Nephron progenitor cell (in vitro differentiated cells): ENCODE measurements around the gene HDAC9.
A peak's percentile ranks its signal among the peaks of the same experiment; 100 is the strongest.

Experiments
- DNase-seq: peaks from one replicate; pipeline ENCODE4 v3.0.0; 2021
- H3K27ac Mint-ChIP-seq: 2 replicates; pipeline ENCODE4 v1.8.0; 2021; ENCODE audit warnings: mild to moderate bottlenecking, moderate library complexity, mixed read lengths
- H3K27me3 Mint-ChIP-seq: 2 replicates; pipeline ENCODE4 v1.8.0; 2021; ENCODE audit warnings: mild to moderate bottlenecking, low read depth, mixed read lengths; ENCODE audit not compliant: poor library complexity
- H3K36me3 Mint-ChIP-seq: 2 replicates; pipeline ENCODE4 v1.8.0; 2021; ENCODE audit warnings: low read depth, mixed read lengths
- H3K4me1 Mint-ChIP-seq: 2 replicates; pipeline ENCODE4 v1.8.0; 2021; ENCODE audit warnings: mixed read lengths
- H3K4me3 Mint-ChIP-seq: 2 replicates; pipeline ENCODE4 v1.8.0; 2021; ENCODE audit warnings: mild to moderate bottlenecking, moderate library complexity, mixed read lengths
- H3K9me3 Mint-ChIP-seq: 2 replicates; pipeline ENCODE4 v1.8.0; 2021; ENCODE audit warnings: mild to moderate bottlenecking, moderate library complexity, mixed read lengths
- TF ChIP-seq, protein P1 (sequence below): fragments of 200-600 bp; sonication (generic); IDR thresholded peaks from 2 replicates; pipeline ENCODE4 v1.5.0; 2021; ENCODE audit warnings: antibody characterized with exemption

The HDAC9 gene

DNA sequence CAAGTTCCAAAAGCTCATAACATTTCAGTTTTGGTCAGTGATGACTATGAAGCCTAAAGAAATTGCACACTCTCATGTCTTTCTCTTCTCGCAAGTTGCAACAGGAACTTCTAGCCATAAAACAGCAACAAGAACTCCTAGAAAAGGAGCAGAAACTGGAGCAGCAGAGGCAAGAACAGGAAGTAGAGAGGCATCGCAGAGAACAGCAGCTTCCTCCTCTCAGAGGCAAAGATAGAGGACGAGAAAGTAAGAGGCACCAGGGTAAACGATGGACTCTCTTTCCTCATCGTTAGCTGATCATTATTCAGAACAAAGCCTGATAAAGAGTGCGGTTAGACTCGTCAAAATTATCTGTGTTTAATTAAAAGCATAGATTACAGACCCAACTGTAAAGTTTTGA lies 94.7 kb downstream of the HDAC9 start:
- peak overlapping the region; percentile 92 for H3K27ac Mint-ChIP-seq
- H3K4me1 Mint-ChIP-seq = peaks cover 30% of the 10 kb centered on the region
- H3K27me3 Mint-ChIP-seq = no peaks in the 10 kb centered on the region
- H3K36me3 Mint-ChIP-seq = no peaks in the 10 kb centered on the region
- DNase-seq = no peak
- H3K4me3 Mint-ChIP-seq = no peak overlapping the region
- no peaks in the 10 kb centered on the region for H3K9me3 Mint-ChIP-seq
- TF ChIP-seq, protein P1, sequence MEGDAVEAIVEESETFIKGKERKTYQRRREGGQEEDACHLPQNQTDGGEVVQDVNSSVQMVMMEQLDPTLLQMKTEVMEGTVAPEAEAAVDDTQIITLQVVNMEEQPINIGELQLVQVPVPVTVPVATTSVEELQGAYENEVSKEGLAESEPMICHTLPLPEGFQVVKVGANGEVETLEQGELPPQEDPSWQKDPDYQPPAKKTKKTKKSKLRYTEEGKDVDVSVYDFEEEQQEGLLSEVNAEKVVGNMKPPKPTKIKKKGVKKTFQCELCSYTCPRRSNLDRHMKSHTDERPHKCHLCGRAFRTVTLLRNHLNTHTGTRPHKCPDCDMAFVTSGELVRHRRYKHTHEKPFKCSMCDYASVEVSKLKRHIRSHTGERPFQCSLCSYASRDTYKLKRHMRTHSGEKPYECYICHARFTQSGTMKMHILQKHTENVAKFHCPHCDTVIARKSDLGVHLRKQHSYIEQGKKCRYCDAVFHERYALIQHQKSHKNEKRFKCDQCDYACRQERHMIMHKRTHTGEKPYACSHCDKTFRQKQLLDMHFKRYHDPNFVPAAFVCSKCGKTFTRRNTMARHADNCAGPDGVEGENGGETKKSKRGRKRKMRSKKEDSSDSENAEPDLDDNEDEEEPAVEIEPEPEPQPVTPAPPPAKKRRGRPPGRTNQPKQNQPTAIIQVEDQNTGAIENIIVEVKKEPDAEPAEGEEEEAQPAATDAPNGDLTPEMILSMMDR = no peak

DNA sequence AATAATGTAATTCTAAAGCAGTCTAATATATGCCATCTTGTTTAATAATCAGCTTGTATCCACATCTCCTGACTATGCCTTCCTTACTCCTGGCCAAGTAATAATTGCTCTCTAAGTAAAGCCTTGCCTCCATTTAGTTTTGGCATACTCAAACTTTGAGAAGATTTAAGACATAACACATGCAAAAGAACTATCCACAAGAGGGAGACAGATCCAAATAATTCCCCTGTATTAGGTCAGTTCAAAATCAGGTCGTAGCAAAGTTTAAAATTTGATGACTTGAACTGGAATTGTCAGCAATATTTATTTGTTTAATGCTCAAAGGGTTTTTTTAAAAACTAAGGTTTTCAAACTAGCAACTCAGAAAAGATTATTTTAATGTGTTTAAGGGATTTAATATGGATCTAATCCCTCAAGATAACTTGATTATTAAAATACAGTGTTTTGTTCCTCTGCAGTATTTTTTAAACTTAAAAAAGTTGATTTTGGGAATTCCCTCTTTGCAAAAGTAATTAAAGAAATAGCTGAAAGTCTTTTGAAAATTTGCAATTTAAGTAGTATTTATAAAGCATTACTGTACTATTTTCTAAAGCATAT lies 95.3 kb downstream of the HDAC9 start:
- Mint-ChIP-seq H3K9me3 (no peaks in the 10 kb centered on the region), H3K4me1 (peaks cover 24% of the 10 kb centered on the region), H3K36me3 (no peaks in the 10 kb centered on the region), H3K4me3 (no peak overlapping the region), H3K27ac (peak overlapping the region; percentile 50), H3K27me3 (no peaks in the 10 kb centered on the region)
- no peak for DNase-seq
- TF ChIP-seq, protein P1 = peak; percentile 61

DNA sequence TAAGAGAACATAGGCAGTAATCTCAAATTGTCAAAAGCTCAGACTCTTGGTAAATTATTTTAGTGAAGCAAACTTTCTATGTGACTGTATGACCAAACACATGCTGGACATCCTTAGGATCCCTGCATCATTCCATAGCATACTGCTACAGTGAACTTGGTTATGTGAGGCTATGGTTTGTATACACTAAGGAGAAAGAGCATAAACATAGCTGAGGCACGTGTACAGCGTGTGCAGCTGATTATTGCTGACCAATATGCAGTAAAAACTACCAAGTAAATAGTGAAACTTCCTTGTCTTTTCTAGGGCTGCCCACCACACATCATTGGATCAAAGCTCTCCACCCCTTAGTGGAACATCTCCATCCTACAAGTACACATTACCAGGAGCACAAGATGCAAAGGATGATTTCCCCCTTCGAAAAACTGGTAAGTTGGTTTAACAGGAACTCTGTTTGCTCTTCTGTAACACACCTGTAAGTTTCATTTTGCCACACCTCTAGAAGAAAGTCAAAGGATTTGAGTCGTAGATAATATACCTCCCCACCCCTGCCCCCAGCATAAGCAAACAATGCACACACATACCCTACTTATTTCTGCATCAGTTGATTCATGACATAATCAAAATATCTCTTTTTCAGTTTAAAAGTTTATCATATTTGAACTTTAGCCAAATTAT lies 98.2 kb downstream of the HDAC9 start:
- no peak for DNase-seq
- Mint-ChIP-seq H3K27me3 (no peaks in the 10 kb centered on the region), H3K36me3 (no peaks in the 10 kb centered on the region), H3K9me3 (no peaks in the 10 kb centered on the region), H3K4me3 (no peak overlapping the region), H3K4me1 (peaks cover 34% of the 10 kb centered on the region), H3K27ac (no peak overlapping the region)
- TF ChIP-seq, protein P1 = no peak

DNA sequence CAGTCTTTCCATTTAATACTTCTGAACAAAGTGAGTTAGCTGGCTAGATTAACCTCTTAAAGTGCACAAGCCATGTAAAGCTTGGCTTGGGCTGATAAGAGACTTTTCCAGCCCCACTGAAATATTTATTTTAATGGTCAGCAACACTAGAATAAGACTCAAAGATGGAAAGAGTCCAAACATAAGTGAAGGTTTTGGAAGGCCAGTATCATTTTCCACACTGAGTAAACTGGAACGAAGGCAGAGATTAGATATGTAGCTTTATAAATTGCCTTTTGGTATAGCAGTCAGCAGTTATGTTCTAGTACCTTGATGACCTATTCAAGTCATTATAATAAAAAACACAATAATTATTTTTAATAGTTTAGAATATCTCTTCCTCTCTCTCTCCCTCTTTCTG lies 102.2 kb downstream of the HDAC9 start:
- no peaks in the 10 kb centered on the region for H3K27me3 Mint-ChIP-seq
- DNase-seq = no peak
- peaks cover 11% of the 10 kb centered on the region for H3K4me1 Mint-ChIP-seq
- no peak overlapping the region for H3K27ac Mint-ChIP-seq
- H3K4me3 Mint-ChIP-seq = no peak overlapping the region
- H3K9me3 Mint-ChIP-seq = peaks cover 29% of the 10 kb centered on the region
- peaks cover 26% of the 10 kb centered on the region for H3K36me3 Mint-ChIP-seq
- TF ChIP-seq, protein P1 = no peak

DNA sequence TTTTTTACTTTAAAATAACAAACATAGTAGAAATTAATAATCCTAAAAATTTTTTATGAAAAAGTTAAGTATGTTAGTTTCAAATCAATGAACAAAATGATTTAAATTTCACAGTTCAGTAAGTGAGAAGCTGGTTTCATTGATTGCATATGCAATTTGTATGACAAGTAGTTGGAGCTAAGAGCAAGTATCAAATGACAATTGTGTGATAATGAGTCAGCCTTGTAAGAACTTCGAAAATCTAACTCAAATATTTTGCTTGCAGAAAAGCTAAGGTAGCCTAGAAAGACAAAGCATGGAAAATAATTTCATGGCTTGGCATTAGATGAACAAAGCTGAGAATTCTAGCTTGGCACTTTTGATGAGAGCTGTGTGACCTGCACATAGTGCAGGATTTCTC lies 111.5 kb downstream of the HDAC9 start:
- H3K4me3 Mint-ChIP-seq = no peak overlapping the region
- H3K27ac Mint-ChIP-seq = no peak overlapping the region
- peaks cover 2% of the 10 kb centered on the region for H3K27me3 Mint-ChIP-seq
- DNase-seq = no peak
- H3K36me3 Mint-ChIP-seq = peaks cover 34% of the 10 kb centered on the region
- H3K4me1 Mint-ChIP-seq = no peaks in the 10 kb centered on the region
- peaks cover 41% of the 10 kb centered on the region for H3K9me3 Mint-ChIP-seq
- TF ChIP-seq, protein P1 = no peak
